ENCODE data around the gene KCNG1. TPM values are rescaled to one million over a fixed set of nuclear protein-coding genes. Genes with fewer than 3 reads are reported as not detected.
"Not testable (repeated sequence)": the region's sequence is repeated elsewhere in the genome, so short reads cannot be mapped to it uniquely, and the experiment has no call there.

The KCNG1 gene
- 11.5 and 23.2 TPM in 2 replicates for total RNA-seq

- DNase-seq (ENCODE audit: extremely low read depth, low read depth, low spot score), result no peak
Observed at GRCh38 chr20:51022803-51023616, at the start of gene KCNG1. Gene KCNG1, minus strand, starts transcription at chr20:51023107. Its CDS starts 12,769 bp downstream, at chr20:51010338.

GRCh38 chr20:51070621-51071020, 47.7 kb upstream of the KCNG1 start:
- no peak for DNase-seq (ENCODE audit: extremely low read depth, low read depth, low spot score)

GRCh38 chr20:51067792-51068191, 44.9 kb upstream of the KCNG1 start:
- no peak for DNase-seq (ENCODE audit: extremely low read depth, low read depth, low spot score)

GRCh38 chr20:51065615-51066014, 42.7 kb upstream of the KCNG1 start:
- DNase-seq (ENCODE audit: extremely low read depth, low read depth, low spot score), result no peak

- DNase-seq (ENCODE audit: extremely low read depth, low read depth, low spot score), result no peak
Observed at GRCh38 chr20:51064137-51064536, 41.2 kb upstream of the KCNG1 start.

GRCh38 chr20:51062065-51062464, 39.2 kb upstream of the KCNG1 start:
- no peak for DNase-seq (ENCODE audit: extremely low read depth, low read depth, low spot score)

- DNase-seq (ENCODE audit: extremely low read depth, low read depth, low spot score), result no peak
Observed at GRCh38 chr20:51061418-51062045, 38.6 kb upstream of the KCNG1 start.

- no peak for DNase-seq (ENCODE audit: extremely low read depth, low read depth, low spot score)
Observed at GRCh38 chr20:51060301-51060700, 37.4 kb upstream of the KCNG1 start.

- no peak for DNase-seq (ENCODE audit: extremely low read depth, low read depth, low spot score)
Observed at GRCh38 chr20:51059862-51060261, 37.0 kb upstream of the KCNG1 start.

GRCh38 chr20:51058017-51058416, 35.1 kb upstream of the KCNG1 start:
- DNase-seq (ENCODE audit: extremely low read depth, low read depth, low spot score), result no peak

GRCh38 chr20:51054233-51054632, 31.3 kb upstream of the KCNG1 start:
- no peak for DNase-seq (ENCODE audit: extremely low read depth, low read depth, low spot score)

GRCh38 chr20:51050531-51051075, 27.7 kb upstream of the KCNG1 start:
- no peak for DNase-seq (ENCODE audit: extremely low read depth, low read depth, low spot score)

- no peak for DNase-seq (ENCODE audit: extremely low read depth, low read depth, low spot score)
Observed at GRCh38 chr20:51046021-51046985, 23.4 kb upstream of the KCNG1 start.

GRCh38 chr20:51045492-51045891, 22.6 kb upstream of the KCNG1 start:
- not testable (repeated sequence) for DNase-seq (ENCODE audit: extremely low read depth, low read depth, low spot score)

GRCh38 chr20:51044796-51045195, 21.9 kb upstream of the KCNG1 start:
- DNase-seq (ENCODE audit: extremely low read depth, low read depth, low spot score), result no peak

GRCh38 chr20:51043811-51044210, 20.9 kb upstream of the KCNG1 start:
- DNase-seq (ENCODE audit: extremely low read depth, low read depth, low spot score), result no peak

GRCh38 chr20:51042657-51043247, 19.8 kb upstream of the KCNG1 start:
- no peak for DNase-seq (ENCODE audit: extremely low read depth, low read depth, low spot score)

- DNase-seq (ENCODE audit: extremely low read depth, low read depth, low spot score), result no peak
Observed at GRCh38 chr20:51042064-51042463, 19.2 kb upstream of the KCNG1 start.

GRCh38 chr20:51037532-51038115, 14.7 kb upstream of the KCNG1 start:
- no peak for DNase-seq (ENCODE audit: extremely low read depth, low read depth, low spot score)
